Stimulated activated CD8-positive, alpha-beta memory T cell treated with anti-CD3 and anti-CD28 coated beads, Interleukin-4, amount 100 ng/mL, for 24 hours (primary cell): ENCODE measurements around the gene RBM15B.
A peak's percentile ranks its signal among the peaks of the same experiment; 100 is the strongest.

Source experiments
- DNase-seq: peaks from one replicate; pipeline ENCODE4 v3.0.0-alpha.2; 2020; ENCODE audit warnings: low read depth

RBM15B gene

DNA sequence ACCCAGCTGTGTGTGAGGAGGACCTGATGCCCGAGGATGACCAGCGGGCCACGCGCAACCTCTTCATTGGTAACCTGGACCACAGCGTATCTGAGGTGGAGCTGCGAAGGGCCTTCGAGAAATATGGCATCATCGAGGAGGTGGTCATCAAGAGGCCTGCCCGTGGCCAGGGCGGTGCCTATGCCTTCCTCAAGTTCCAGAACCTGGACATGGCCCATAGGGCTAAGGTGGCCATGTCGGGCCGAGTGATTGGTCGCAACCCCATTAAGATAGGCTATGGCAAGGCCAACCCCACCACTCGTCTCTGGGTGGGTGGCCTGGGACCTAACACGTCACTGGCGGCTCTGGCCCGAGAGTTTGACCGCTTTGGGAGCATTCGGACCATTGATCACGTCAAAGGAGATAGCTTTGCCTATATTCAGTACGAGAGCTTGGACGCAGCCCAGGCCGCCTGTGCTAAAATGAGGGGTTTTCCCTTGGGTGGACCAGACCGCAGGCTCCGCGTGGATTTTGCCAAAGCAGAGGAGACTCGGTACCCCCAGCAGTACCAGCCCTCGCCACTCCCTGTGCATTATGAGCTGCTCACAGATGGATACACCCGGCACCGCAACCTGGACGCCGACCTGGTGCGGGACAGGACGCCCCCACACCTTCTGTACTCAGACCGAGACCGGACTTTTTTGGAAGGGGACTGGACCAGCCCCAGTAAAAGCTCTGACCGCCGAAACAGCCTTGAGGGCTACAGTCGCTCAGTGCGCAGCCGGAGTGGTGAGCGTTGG, 1.5 kb downstream of the RBM15B start:
- no peak for DNase-seq

DNA sequence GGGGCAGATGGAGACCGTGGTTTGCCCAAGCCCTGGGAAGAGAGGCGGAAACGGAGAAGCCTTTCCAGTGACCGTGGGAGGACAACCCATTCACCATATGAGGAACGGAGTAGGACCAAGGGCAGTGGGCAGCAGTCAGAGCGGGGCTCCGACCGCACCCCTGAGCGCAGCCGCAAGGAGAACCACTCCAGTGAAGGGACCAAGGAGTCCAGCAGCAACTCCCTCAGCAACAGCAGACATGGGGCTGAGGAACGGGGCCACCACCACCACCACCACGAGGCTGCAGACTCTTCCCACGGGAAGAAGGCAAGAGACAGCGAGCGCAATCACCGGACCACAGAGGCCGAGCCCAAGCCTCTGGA, 2.0 kb downstream of the RBM15B start:
- no peak for DNase-seq

- no peak for DNase-seq
These were observed 2.5 kb downstream of the RBM15B start for GRCh38 chr3:51393564-51393963.

DNA sequence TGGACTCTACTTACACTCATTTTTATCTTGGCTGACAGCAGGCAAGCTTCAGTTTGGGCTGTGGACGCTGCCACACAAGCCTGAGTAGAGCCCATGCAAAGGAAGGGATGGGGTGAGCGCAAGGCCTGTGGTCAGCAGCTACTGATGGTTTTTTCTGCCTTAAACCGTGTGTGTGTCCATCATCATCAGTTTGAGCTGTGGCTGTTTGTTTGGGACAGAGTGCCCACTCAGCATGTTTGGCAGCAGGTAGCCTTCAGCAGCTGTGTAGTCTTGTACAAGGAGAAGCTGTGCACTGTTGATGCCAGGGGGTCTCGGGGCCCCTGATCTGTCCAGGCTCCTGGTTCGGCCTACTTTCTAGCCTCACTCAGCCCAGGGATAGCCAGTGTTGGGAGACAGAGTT, 3.5 kb downstream of the RBM15B start:
- no peak for DNase-seq

- DNase-seq, result no peak
These were observed 4.6 kb downstream of the RBM15B start for GRCh38 chr3:51395493-51396213.

GRCh38 chr3:51396401-51396800, 5.3 kb downstream of the RBM15B start:
- DNase-seq, result no peak

DNA sequence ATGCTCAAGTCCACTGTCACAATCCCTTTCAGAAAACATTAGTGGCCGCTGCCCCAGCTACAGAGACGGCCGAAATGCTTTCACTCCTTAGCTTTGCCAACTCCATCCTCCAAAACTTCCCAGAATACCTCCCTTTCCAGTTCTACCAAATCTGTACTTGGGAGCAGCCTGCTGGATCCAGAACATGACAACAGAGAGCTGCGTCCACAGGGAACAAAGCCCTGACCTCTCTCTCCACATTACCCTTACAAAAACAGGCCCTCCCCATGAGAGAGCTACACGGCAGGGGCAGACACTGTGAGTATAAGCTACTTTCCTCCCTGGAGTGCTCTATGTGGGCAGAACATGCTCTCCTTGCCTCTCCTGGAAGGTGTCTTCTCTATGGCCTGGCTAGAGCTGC, 6.3 kb downstream of the RBM15B start:
- no peak for DNase-seq

- no peak for DNase-seq
These were observed 7.7 kb downstream of the RBM15B start for GRCh38 chr3:51398595-51399310.

DNA sequence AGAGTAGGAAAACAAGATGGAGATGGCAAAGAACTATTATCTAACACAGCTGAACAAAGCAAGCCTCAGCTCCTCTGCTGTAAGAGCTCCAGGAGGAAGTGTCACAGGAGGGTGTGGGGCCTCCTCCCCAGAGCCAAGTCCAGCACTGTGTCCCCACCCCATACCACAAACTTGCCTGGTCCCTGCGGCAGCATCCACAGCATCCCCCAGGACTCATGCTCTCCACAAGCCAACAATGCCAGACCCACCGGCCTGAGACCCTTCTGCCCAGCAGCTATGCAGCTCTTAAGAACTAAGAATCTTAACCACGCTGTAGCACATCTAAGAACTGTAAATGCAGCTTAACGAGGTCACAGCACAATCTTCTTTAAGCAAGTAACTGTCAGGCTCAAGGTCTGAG, 9.1 kb downstream of the RBM15B start:
- no peak for DNase-seq

GRCh38 chr3:51401735-51402134, 10.7 kb downstream of the RBM15B start:
- no peak for DNase-seq

GRCh38 chr3:51403675-51404074, 12.6 kb downstream of the RBM15B start:
- no peak for DNase-seq

GRCh38 chr3:51408021-51408420, 16.9 kb downstream of the RBM15B start:
- DNase-seq, result no peak

- no peak for DNase-seq
These were observed 17.7 kb downstream of the RBM15B start for GRCh38 chr3:51408813-51409212.

- DNase-seq, result no peak
These were observed 31.1 kb downstream of the RBM15B start for GRCh38 chr3:51422211-51422610.

DNA sequence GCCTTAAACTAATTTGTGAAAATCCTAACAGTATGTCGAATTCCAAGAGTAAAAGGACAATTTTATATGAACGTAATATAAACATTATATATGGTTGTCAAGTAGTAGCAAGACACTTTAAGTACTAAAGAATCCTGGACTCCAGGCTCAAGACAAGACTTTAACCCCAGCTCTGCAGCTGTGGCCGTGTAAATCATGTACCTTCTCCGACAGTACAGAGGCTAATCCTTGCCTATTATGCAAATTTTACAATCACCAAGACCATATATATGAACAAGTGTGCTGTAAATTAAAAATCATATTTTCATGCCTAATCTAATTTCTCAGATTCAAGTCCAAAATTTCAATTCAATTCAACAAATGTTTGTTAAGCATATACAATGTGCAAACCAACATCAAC, 35.8 kb downstream of the RBM15B start:
- DNase-seq, result no peak

DNA sequence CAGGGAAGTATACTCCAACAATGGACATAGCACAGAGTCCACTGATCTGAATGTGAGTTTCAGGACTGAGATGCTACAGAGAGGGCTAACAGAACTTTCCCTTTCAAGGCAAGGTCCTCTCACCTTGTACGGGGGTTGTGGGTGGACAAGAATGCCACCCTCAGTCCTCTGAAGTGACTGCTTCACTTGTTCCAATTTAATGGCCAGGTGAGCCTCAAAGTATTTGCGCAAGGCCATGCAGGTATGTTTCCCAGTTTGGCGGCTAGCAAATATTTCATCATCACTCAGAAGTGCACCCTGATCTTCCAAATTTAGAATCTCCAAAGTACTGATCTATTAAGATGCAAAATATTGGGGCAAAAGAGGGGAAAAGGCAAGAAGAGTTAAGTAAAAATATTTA, 38.1 kb downstream of the RBM15B start:
- DNase-seq, result no peak

- no peak for DNase-seq
These were observed 43.0 kb downstream of the RBM15B start for GRCh38 chr3:51434110-51434509.

GRCh38 chr3:51434746-51435327, 43.8 kb downstream of the RBM15B start:
- DNase-seq, result peak; percentile 1

GRCh38 chr3:51436998-51437639, 46.0 kb downstream of the RBM15B start:
- no peak for DNase-seq

DNA sequence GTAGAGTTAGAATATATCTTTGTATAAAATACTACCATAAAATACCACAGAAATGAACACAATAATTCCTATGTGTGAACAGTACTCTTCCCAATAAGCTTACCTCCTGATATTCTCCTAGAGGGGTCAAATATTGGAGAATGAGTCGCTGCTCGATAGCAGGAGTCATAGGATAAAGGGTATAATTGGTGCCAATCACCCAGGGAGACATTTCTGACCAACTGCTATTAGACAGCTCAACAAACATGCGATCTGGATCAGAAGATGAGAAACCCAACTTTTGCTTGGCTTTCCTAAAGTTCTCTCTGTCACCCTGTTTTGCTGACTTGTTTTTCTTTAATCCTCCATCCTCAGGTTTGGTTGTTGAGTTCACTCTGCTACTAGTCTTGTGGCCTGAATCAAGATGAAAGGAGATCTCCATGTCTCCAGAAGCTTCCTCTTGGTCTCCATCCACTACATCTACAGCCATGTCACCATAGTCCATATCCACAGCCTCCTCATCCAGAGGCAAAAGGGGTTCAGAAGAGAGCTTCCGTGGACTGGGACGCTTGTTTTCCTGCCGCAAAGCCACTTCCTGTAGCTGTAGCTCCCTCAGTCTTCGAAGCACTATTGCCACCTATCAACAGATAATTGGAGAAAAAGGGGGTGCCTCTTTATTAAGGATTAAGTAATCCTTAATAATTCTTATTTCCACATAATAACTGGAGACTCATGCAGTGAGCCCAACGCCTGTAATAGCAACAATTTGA, 50.4 kb downstream of the RBM15B start:
- DNase-seq, result no peak

GRCh38 chr3:51445544-51446280, 54.6 kb downstream of the RBM15B start:
- DNase-seq, result no peak
